ENCODE measurements around the gene CDHR2.

CDHR2 gene

DNA sequence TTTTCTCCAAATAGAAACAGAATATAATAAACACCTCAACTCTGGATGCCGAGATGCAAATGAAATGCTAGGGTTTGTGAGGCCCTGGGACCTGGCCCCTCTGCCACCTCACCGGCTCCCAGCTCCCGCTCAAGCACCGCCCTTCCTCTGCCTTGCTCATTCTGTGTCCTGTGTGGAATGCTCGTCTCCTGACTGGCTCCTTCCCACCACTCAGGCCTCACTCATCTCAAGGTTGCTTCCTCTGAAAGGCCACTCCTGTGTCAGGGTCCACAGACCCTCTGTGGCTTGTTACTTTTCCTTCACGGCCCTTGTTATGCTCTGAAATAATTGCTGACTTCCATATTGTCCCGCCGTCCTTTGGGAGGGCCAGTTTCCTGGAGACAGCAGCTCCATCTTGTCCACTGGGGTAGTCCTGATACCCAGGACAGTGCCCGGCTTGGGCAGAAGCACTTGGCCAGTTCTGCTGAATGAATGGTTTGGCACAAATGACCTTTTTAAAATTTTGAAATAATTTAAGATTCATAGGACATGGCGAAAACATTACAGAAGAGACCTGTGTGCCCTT is 27.4 kb upstream of the CDHR2 start:
- no peak overlapping the region for H4K8ac ChIP-seq (ENCODE audit: low read depth, low read length)
- no peak for DNase-seq (ENCODE audit: low spot score)
- no peak overlapping the region for H3K4me2 ChIP-seq (ENCODE audit: insufficient read depth, low read length, poor library complexity, severe bottlenecking)
- no peaks in the 10 kb centered on the region for H3K79me1 ChIP-seq (ENCODE audit: low read depth, low read length)
- WGBS, 2 donors (ENCODE audit: extremely low coverage in 2 of 2, insufficient read length in 2 of 2, insufficient replicate concordance in 1 of 2): no CpG with 5 or more reads among the region's 10 CpGs
- H3K4me3 ChIP-seq (ENCODE audit: low read length in 2 of 2): no peak overlapping the region
- no peak overlapping the region for H3K4ac ChIP-seq (ENCODE audit: low read length)
- H2AK5ac ChIP-seq (ENCODE audit: low read depth, low read length): no peak overlapping the region
- H2AFZ ChIP-seq (ENCODE audit: low read length): peak overlapping the region; percentile 77
- no peak overlapping the region for H3K27ac ChIP-seq (replicated peaks; ENCODE audit: low read length)
- no peaks in the 10 kb centered on the region for H3K9me3 ChIP-seq (replicated peaks in 1 of 2; ENCODE audit: control insufficient read depth in 2 of 2, insufficient read depth in 1 of 2, low read depth in 1 of 2, low read length in 2 of 2)
- peaks cover 0 to 12% of the 10 kb centered on the region in 2 donors for H3K36me3 ChIP-seq (replicated peaks in 1 of 2; ENCODE audit: control insufficient read depth in 2 of 2, insufficient read depth in 2 of 2, low read length in 2 of 2)
- H3K4me1 ChIP-seq (ENCODE audit: control insufficient read depth in 2 of 2, insufficient read depth in 1 of 2, low read depth in 1 of 2, low read length in 2 of 2): peaks cover 0 to 3% of the 10 kb centered on the region in 2 donors
- no peak overlapping the region for H2BK120ac ChIP-seq (ENCODE audit: low read depth, low read length)
- H3K27me3 ChIP-seq (ENCODE audit: control insufficient read depth in 3 of 3, insufficient read depth in 3 of 3, low read depth in 1 of 3, low read length in 3 of 3): no peaks in the 10 kb centered on the region
- no peak overlapping the region for H2BK15ac ChIP-seq (ENCODE audit: low read length)
- H4K91ac ChIP-seq (ENCODE audit: low read depth, low read length, poor library complexity): no peak overlapping the region
- no peak overlapping the region for H3K9ac ChIP-seq (ENCODE audit: low read depth, low read length, poor library complexity)
- no peak overlapping the region for H2BK12ac ChIP-seq (ENCODE audit: low read length)
- no peak overlapping the region for H3K18ac ChIP-seq (ENCODE audit: low read length)
- no peak overlapping the region for H3K23ac ChIP-seq (ENCODE audit: low read depth, low read length, poor library complexity)
- H3K14ac ChIP-seq (ENCODE audit: low read length): no peak overlapping the region
- no peak overlapping the region for H2BK5ac ChIP-seq (ENCODE audit: low read length)

DNA sequence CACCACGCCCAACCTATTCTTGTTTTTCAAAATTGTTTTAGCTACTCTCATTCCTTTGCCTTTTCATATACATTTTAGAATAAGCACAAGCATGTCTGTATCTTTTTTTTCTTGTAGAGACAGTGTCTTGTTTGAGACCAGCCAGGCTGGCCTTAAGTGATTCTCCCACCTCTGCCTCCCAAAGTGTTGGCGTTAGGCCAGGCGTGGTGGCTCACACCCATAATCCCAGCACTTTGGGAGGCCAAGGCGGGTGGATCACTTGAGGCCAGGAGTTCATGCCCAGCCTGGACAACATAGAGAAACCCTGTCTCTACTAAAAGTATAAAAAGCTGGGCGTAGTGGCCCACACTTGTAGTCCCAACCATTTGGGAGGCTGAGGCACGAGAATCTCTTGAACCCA is 25.0 kb upstream of the CDHR2 start:
- no peak for DNase-seq (ENCODE audit: low spot score)
- Histone ChIP-seq H3K23ac (ENCODE audit: low read depth, low read length, poor library complexity) (no peak overlapping the region), H3K79me1 (ENCODE audit: low read depth, low read length) (peaks cover 7% of the 10 kb centered on the region), H2AK5ac (ENCODE audit: low read depth, low read length) (no peak overlapping the region), H3K27me3 (ENCODE audit: control insufficient read depth in 3 of 3, insufficient read depth in 3 of 3, low read depth in 1 of 3, low read length in 3 of 3) (no peaks in the 10 kb centered on the region), H2BK5ac (ENCODE audit: low read length) (no peak overlapping the region), H2BK120ac (ENCODE audit: low read depth, low read length) (no peak overlapping the region), H3K4me2 (ENCODE audit: insufficient read depth, low read length, poor library complexity, severe bottlenecking) (no peak overlapping the region), H3K4ac (ENCODE audit: low read length) (no peak overlapping the region), H4K8ac (ENCODE audit: low read depth, low read length) (no peak overlapping the region), H2AFZ (ENCODE audit: low read length) (no peak overlapping the region), H2BK12ac (ENCODE audit: low read length) (no peak overlapping the region), H3K18ac (ENCODE audit: low read length) (no peak overlapping the region), H4K91ac (ENCODE audit: low read depth, low read length, poor library complexity) (no peak overlapping the region), H3K9ac (ENCODE audit: low read depth, low read length, poor library complexity) (no peak overlapping the region), H3K27ac (replicated peaks; ENCODE audit: low read length) (no peak overlapping the region), H3K36me3 (replicated peaks in 1 of 2; ENCODE audit: control insufficient read depth in 2 of 2, insufficient read depth in 2 of 2, low read length in 2 of 2) (peaks cover 19 to 33% of the 10 kb centered on the region in 2 donors), H3K14ac (ENCODE audit: low read length) (no peak overlapping the region), H3K9me3 (replicated peaks in 1 of 2; ENCODE audit: control insufficient read depth in 2 of 2, insufficient read depth in 1 of 2, low read depth in 1 of 2, low read length in 2 of 2) (no peaks in the 10 kb centered on the region), H3K4me1 (ENCODE audit: control insufficient read depth in 2 of 2, insufficient read depth in 1 of 2, low read depth in 1 of 2, low read length in 2 of 2) (peaks cover 0 to 3% of the 10 kb centered on the region in 2 donors), H2BK15ac (ENCODE audit: low read length) (no peak overlapping the region), H3K4me3 (ENCODE audit: low read length in 2 of 2) (no peak overlapping the region)
- no CpG with 5 or more reads among the region's 6 CpGs for WGBS, 2 donors (ENCODE audit: extremely low coverage in 2 of 2, insufficient read length in 2 of 2, insufficient replicate concordance in 1 of 2)

DNA sequence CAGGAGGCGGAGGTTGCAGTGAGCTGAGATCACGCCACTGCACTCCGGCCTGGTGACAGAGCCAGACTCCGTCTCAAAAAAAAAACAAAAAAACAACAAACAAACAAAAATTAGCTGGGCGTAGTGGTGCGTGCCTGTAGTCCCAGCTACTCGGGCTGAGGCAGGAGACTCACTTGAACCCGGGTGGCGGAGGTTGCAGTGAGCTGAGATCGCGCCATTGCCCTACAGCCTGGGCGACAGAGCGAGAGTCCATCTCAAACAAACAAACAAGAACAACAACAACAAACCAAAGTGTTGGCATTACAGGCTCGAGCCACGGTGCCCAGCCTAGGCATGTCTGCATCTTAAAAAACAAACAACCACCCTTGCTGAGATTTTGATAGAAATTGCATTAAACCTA is 24.2 kb upstream of the CDHR2 start:
- H2AK5ac ChIP-seq (ENCODE audit: low read depth, low read length): no peak overlapping the region
- no peaks in the 10 kb centered on the region for H3K9me3 ChIP-seq (replicated peaks in 1 of 2; ENCODE audit: control insufficient read depth in 2 of 2, insufficient read depth in 1 of 2, low read depth in 1 of 2, low read length in 2 of 2)
- no peak overlapping the region for H3K14ac ChIP-seq (ENCODE audit: low read length)
- H3K36me3 ChIP-seq (replicated peaks in 1 of 2; ENCODE audit: control insufficient read depth in 2 of 2, insufficient read depth in 2 of 2, low read length in 2 of 2): peaks cover 26 to 41% of the 10 kb centered on the region in 2 donors
- no peak overlapping the region for H4K91ac ChIP-seq (ENCODE audit: low read depth, low read length, poor library complexity)
- no peak overlapping the region for H3K18ac ChIP-seq (ENCODE audit: low read length)
- H2BK12ac ChIP-seq (ENCODE audit: low read length): no peak overlapping the region
- H3K23ac ChIP-seq (ENCODE audit: low read depth, low read length, poor library complexity): no peak overlapping the region
- no peak overlapping the region for H3K4me3 ChIP-seq (ENCODE audit: low read length in 2 of 2)
- no peak for DNase-seq (ENCODE audit: low spot score)
- H3K27ac ChIP-seq (replicated peaks; ENCODE audit: low read length): no peak overlapping the region
- no CpG with 5 or more reads among the region's 15 CpGs for WGBS, 2 donors (ENCODE audit: extremely low coverage in 2 of 2, insufficient read length in 2 of 2, insufficient replicate concordance in 1 of 2)
- H2BK15ac ChIP-seq (ENCODE audit: low read length): no peak overlapping the region
- H2BK120ac ChIP-seq (ENCODE audit: low read depth, low read length): no peak overlapping the region
- H2BK5ac ChIP-seq (ENCODE audit: low read length): no peak overlapping the region
- H3K9ac ChIP-seq (ENCODE audit: low read depth, low read length, poor library complexity): no peak overlapping the region
- H2AFZ ChIP-seq (ENCODE audit: low read length): no peak overlapping the region
- peaks cover 10% of the 10 kb centered on the region for H3K79me1 ChIP-seq (ENCODE audit: low read depth, low read length)
- H3K4me2 ChIP-seq (ENCODE audit: insufficient read depth, low read length, poor library complexity, severe bottlenecking): no peak overlapping the region
- H3K4me1 ChIP-seq (ENCODE audit: control insufficient read depth in 2 of 2, insufficient read depth in 1 of 2, low read depth in 1 of 2, low read length in 2 of 2): peaks cover 0 to 3% of the 10 kb centered on the region in 2 donors
- no peak overlapping the region for H4K8ac ChIP-seq (ENCODE audit: low read depth, low read length)
- no peaks in the 10 kb centered on the region for H3K27me3 ChIP-seq (ENCODE audit: control insufficient read depth in 3 of 3, insufficient read depth in 3 of 3, low read depth in 1 of 3, low read length in 3 of 3)
- no peak overlapping the region for H3K4ac ChIP-seq (ENCODE audit: low read length)

DNA sequence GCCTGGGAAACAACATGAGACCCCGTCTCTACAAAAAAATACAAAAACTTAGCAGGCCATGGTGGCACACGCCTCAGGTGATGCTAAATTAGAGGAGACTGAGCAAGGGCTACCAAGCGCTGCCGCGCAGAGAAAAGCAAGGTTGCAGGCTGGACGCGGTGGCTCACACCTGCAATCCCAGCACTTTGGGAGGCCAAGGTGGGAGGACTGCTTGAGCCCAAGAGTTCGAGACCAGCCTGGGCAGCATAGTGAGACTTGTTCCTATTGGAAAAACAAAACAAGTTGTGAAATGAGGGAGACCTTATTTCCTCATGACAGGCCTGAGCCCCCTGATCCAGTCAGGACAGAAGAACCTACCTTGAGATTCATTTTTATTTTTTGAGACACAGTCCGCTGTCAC is 23.5 kb upstream of the CDHR2 start:
- Histone ChIP-seq H2BK5ac (ENCODE audit: low read length) (no peak overlapping the region), H4K8ac (ENCODE audit: low read depth, low read length) (no peak overlapping the region), H3K9ac (ENCODE audit: low read depth, low read length, poor library complexity) (no peak overlapping the region), H3K27me3 (ENCODE audit: control insufficient read depth in 3 of 3, insufficient read depth in 3 of 3, low read depth in 1 of 3, low read length in 3 of 3) (no peaks in the 10 kb centered on the region), H3K9me3 (replicated peaks in 1 of 2; ENCODE audit: control insufficient read depth in 2 of 2, insufficient read depth in 1 of 2, low read depth in 1 of 2, low read length in 2 of 2) (no peaks in the 10 kb centered on the region), H4K91ac (ENCODE audit: low read depth, low read length, poor library complexity) (no peak overlapping the region), H3K27ac (replicated peaks; ENCODE audit: low read length) (no peak overlapping the region), H2BK12ac (ENCODE audit: low read length) (peak overlapping the region; percentile 22), H2BK120ac (ENCODE audit: low read depth, low read length) (no peak overlapping the region), H2BK15ac (ENCODE audit: low read length) (no peak overlapping the region), H2AFZ (ENCODE audit: low read length) (no peak overlapping the region), H3K79me1 (ENCODE audit: low read depth, low read length) (peaks cover 10% of the 10 kb centered on the region), H3K4me1 (ENCODE audit: control insufficient read depth in 2 of 2, insufficient read depth in 1 of 2, low read depth in 1 of 2, low read length in 2 of 2) (peaks cover 0 to 3% of the 10 kb centered on the region in 2 donors), H3K14ac (ENCODE audit: low read length) (no peak overlapping the region), H3K36me3 (replicated peaks in 1 of 2; ENCODE audit: control insufficient read depth in 2 of 2, insufficient read depth in 2 of 2, low read length in 2 of 2) (peaks cover 29 to 44% of the 10 kb centered on the region in 2 donors), H3K23ac (ENCODE audit: low read depth, low read length, poor library complexity) (no peak overlapping the region), H3K4ac (ENCODE audit: low read length) (no peak overlapping the region), H2AK5ac (ENCODE audit: low read depth, low read length) (no peak overlapping the region), H3K4me2 (ENCODE audit: insufficient read depth, low read length, poor library complexity, severe bottlenecking) (no peak overlapping the region), H3K18ac (ENCODE audit: low read length) (no peak overlapping the region), H3K4me3 (ENCODE audit: low read length in 2 of 2) (no peak overlapping the region)
- no CpG with 5 or more reads among the region's 9 CpGs for WGBS, 2 donors (ENCODE audit: extremely low coverage in 2 of 2, insufficient read length in 2 of 2, insufficient replicate concordance in 1 of 2)
- no peak for DNase-seq (ENCODE audit: low spot score)

All from neuronal stem cell (in vitro differentiated cells).